ENCODE results near the gene TMEM185B. TPM values are rescaled to one million over a fixed set of nuclear protein-coding genes. Genes with fewer than 3 reads are reported as not detected.

Gene TMEM185B
- total RNA-seq, 1 donor from 2014 or later, result 20.8 TPM

GRCh38 chr2:120222186-120223033 lies 790 bp downstream of the TMEM185B start:
- FAIRE-seq (no peak), DNase-seq (ENCODE audit: low read depth) (no peak)
- Histone ChIP-seq H3K27me3 (ENCODE audit: control insufficient read depth, insufficient read depth, low read length) (no peaks in the 10 kb centered on the region), H3K4me3 (ENCODE audit: low read depth, low read length) (peak overlapping the region; percentile 49), H3K36me3 (ENCODE audit: control insufficient read depth, insufficient read depth, low read length) (peaks cover 5% of the 10 kb centered on the region)
- no peak for TF ChIP-seq CTCF (IDR thresholded peaks at IDR 0.05; ENCODE audit: insufficient read depth, low read length, severe bottlenecking)

GRCh38 chr2:120221616-120222015 lies 1.6 kb downstream of the TMEM185B start:
- TF ChIP-seq CTCF (IDR thresholded peaks at IDR 0.05; ENCODE audit: insufficient read depth, low read length, severe bottlenecking), result no peak
- H3K36me3 ChIP-seq (ENCODE audit: control insufficient read depth, insufficient read depth, low read length), result peaks cover 5% of the 10 kb centered on the region
- H3K27me3 ChIP-seq (ENCODE audit: control insufficient read depth, insufficient read depth, low read length), result no peaks in the 10 kb centered on the region
- FAIRE-seq (no peak), DNase-seq (ENCODE audit: low read depth) (no peak)
- no peak overlapping the region for H3K4me3 ChIP-seq (ENCODE audit: low read depth, low read length)

- no peak for DNase-seq (ENCODE audit: low read depth)
- TF ChIP-seq CTCF (IDR thresholded peaks at IDR 0.05; ENCODE audit: insufficient read depth, low read length, severe bottlenecking), result no peak
- H3K4me3 ChIP-seq (ENCODE audit: low read depth, low read length), result no peak overlapping the region
Observed at GRCh38 chr2:120220756-120221155, 2.4 kb downstream of the TMEM185B start.

GRCh38 chr2:120219766-120220165 lies 3.4 kb downstream of the TMEM185B start:
- FAIRE-seq, result no peak
- no peak for TF ChIP-seq CTCF (IDR thresholded peaks at IDR 0.05; ENCODE audit: insufficient read depth, low read length, severe bottlenecking)
- no peak for DNase-seq (ENCODE audit: low read depth)
- Histone ChIP-seq H3K27me3 (ENCODE audit: control insufficient read depth, insufficient read depth, low read length) (no peaks in the 10 kb centered on the region), H3K4me3 (ENCODE audit: low read depth, low read length) (no peak overlapping the region), H3K36me3 (ENCODE audit: control insufficient read depth, insufficient read depth, low read length) (peaks cover 5% of the 10 kb centered on the region)

More at GRCh38 chr2:120220756-120221155, 2.4 kb downstream of the TMEM185B start:
- Histone ChIP-seq H3K36me3 (ENCODE audit: control insufficient read depth, insufficient read depth, low read length) (peaks cover 5% of the 10 kb centered on the region), H3K27me3 (ENCODE audit: control insufficient read depth, insufficient read depth, low read length) (no peaks in the 10 kb centered on the region)
- no peak for FAIRE-seq

- no peaks in the 10 kb centered on the region for H3K27me3 ChIP-seq (ENCODE audit: control insufficient read depth, insufficient read depth, low read length)
- DNase-seq (ENCODE audit: low read depth) (no peak), FAIRE-seq (no peak)
- no peak overlapping the region for H3K4me3 ChIP-seq (ENCODE audit: low read depth, low read length)
- peaks cover 5% of the 10 kb centered on the region for H3K36me3 ChIP-seq (ENCODE audit: control insufficient read depth, insufficient read depth, low read length)
- TF ChIP-seq CTCF (IDR thresholded peaks at IDR 0.05; ENCODE audit: insufficient read depth, low read length, severe bottlenecking), result no peak
Observed at GRCh38 chr2:120219291-120219690, 3.9 kb downstream of the TMEM185B start.
